NCI-H510A treated with DMSO at 0.1 percent for 48 hours (cell line): ENCODE data around the gene TEX55.
"Not testable (repeated sequence)": the region's sequence is repeated elsewhere in the genome, so short reads cannot be mapped to it uniquely, and the experiment has no call there.

ENCODE experiments used
- DNase-seq: peaks from one replicate; lab custom pipeline; 2025; lab: John Stamatoyannopoulos, UW

TEX55 gene

DNA sequence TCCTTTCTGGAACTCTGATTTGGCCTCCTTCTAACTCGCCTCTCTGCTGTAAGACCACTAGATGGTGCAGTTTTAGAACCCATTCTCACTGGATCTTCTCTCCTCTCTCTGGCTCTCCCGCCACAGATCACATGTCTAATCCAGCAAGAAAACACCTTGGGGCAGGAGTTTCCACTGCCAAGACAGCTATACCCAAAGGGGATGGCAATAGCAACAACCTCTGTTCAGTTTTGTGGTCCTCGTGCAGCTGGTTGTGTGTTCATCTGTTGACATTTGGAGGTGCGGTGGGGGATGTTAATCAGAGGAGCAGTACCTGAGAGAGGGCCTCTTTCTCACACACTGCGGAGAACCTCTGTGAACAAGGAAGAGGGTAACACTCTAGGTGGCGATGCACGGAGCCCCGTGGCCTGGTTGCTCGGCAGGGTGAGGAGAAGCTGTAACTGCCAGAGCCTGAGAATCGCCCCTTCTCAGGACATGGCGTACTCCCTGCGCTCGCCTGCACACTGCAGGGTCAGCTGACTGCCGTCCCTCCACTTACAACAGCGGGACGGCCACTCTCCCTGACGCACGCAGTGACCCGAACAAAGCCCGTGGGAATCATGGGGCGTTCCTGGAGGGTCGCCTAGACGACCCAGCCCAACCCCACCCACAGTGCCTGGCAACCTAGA is at the start of gene TEX55:
Gene TEX55, plus strand, starts transcription at position 666 of the 668 bp plus-strand sequence. CDS start 25 bp downstream, outside the sequence.
- no peak for DNase-seq

DNA sequence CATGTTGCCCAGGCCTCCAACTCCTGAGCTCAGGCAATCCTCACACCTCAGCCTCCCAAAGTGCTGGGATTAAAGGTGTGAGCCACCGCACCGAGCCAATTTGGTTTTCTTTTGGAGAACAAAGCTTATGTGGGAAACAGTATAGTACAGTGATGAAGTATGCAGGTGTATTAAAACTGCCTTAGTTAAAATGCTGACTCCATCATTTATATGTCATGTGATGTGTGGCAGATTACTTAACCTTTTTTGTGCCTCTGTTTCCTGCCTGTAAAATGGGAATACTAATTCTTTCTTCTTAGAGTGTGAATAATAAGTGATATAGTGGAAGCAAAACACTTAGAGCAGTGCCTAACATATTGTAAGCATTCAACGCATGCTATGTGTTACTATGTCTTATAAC is 48.0 kb upstream of the TEX55 start:
- DNase-seq, result no peak

DNA sequence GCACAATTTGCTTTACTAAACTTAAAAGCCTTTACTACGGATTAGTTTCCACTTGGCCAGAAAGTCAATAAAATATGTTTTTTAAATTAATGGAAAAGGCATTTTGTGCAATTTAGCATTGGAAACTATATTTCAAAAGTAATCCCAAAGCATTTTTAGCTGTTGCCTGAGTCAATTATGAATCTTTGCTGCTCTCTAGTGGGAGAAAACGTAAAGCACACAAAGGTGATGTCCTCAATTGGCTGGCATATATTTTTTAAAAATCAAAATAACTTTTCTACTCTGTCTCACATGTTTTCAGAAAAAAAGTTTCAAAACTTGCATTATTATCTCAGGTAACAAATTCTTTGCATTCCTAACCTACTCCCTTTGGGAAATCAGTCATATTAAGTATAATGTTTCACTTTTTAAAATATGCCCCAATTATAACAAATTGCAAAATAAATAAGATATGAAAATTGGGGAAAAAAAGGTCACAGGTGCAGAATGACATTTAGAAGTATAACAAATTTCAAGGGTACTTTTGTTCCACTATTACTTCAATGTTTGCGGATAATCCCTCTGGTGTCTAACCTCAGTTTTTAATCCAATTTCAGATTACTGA is 47.2 kb upstream of the TEX55 start:
- DNase-seq, result peak; percentile 19

DNA sequence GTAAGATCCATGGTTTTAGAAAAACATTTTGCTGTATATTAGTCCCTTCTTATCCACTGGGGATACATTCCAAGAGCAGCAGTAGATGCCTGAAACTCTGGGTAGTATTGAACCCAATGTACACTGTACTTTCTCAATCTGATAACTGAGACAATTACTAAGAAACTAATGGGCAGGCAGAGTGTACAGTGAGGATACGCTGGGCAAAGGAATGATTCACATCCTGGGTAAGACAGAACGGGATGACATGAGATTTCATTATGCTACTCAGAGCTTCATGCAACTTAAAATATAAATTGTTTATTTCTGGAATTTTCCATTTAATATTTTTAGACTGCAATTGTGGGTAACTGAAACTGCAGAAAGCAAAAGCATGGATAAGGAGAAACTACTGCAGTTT is 46.2 kb upstream of the TEX55 start:
- no peak for DNase-seq

DNA sequence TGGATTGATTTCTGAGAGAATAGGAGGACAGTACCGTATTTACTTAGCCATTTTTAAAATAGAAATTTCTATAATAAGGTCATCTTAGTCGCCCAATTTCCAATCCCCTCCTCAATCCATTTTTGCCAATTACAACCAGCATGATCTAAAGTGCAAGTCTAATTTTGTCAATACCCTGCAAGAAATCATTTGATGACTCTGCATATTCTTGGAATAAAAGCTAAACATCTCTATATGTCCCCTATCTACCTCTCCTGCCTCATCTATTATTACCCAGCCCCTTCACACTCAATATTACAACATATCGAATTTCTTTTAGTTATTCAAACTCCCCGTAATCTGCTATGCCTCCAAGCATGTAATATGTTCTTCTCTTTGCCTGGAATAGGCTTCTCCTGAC is 41.9 kb upstream of the TEX55 start:
- no peak for DNase-seq

DNA sequence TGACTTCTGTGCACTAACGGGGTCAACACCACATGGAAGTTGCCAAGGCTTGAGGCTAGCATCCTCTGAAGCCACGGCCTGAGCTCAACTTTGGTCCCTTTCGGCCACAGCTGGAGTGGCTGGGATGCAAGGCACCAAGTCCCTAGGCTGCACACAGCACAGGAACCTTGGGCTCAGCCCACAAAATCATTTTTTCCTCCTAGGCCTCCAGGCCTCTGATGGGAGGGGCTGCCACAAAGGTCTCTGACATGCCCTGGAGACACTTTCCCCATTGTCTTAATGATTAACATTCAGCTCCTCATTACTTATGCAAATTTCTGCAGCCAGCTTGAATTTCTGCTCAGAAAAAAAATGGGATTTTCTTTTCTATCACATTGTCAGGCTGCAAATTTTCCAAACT is 27.6 kb upstream of the TEX55 start:
- DNase-seq, result not testable (repeated sequence)

DNA sequence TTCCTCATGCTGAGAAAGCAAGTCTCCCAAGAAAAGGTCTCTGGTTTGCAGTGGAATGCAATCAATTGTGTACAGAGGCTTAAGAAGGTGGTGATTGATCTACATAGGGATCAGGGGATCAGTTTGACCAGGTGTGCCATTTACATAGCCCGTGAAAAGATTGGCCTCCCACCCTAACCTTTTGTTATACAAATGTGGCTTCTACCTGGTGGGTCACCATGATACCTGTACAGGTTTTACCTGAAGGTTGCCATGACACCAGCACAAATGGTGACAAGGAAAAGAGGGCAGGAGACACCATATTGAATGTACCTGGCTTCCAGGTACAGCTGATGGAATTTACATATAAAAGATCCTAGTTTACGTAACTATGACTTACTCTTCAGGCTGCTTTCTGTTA is 25.5 kb upstream of the TEX55 start:
- no peak for DNase-seq

DNA sequence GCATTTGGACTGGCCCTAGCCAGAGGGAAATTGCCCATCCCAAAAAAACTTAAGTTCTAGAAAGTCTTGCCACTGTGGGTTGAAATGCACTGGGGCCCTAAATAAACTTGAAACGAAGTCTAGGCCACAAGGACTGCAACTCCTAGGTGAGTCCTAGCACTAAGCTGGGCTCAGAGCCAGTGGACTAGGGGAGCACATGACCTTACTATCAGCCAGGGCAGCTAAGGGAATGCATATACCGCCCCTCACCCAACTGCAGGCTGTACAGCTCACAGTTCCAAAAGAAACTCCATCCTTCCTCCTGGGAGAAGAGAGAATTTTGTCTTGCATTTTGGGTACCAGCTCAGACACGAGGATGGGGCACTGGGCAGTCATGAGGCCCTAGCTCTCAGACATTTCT is 23.6 kb upstream of the TEX55 start:
- DNase-seq, result no peak

DNA sequence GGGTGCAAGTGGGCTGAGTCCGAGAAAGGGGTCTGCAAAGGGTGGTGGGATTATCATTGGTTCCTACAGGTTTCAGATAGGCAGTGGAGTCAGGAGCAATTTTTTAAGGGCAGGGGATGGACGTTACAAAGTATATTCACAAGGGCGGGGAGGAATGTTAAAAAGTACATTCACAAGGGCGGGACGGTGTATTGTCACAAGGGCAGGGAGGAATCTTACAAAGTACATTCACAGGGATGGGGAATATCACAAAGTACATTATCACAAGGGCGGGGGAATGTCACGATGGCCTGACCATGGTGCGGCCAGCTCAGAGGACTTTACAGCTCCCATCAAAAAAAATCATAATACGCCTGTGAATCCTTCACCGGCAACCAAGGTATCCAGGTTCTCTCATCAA is 20.6 kb upstream of the TEX55 start:
- DNase-seq, result no peak

DNA sequence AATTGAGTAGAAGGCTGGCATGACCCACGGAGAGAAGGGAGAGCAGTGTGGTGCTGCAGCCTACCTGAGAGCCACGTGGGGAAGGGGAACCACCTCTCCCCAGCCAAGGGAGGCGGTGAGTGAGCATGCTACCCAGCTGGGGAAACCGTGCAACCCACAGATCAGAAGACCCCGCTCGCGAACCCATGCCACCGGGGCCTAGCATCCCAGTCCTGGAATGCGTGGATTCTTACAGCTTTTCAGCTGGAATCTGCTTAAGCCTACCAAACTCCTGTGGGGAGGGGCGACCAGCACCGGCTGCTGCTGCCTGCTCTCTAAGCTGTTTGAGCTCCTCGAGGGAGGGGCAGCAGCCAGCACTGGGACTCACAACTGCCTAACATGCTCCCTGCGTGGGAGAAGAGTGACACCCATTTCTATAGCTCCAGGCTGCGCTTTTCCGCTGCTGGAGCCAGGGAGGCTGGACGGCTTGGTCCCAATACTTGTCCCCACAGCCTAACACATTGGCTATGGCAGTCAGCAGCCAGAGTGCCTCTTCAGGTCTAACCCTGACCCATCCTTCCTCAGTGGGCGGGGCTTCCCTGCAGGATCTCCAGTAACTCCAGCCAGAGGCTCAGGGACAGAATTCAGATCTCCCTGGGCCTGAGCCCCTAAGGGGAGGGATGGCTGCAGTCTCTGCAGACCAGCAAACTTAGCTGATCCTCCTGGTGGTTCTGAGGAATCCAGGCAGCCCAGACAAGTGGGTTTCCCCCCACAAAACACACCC is 20.0 kb upstream of the TEX55 start:
- no peak for DNase-seq

DNA sequence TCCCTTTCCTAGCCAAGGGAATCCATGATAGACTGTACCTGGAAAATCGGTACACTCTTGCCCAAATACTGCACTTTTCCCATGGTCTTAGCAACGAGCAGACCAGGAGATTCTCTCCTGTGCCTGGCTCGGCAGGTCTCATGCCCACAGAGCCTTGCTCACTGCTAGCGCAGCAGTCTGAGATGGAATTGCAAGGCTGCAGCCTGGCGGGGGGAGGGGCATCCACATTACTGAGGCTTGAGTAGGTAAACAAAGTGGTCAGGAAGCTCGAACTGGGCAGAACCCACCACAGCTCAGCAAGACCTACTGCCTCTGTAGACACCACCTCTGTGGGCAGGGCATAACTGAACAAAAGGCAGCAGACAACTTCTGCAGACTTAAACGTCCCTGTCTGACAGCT is 15.7 kb upstream of the TEX55 start:
- DNase-seq, result not testable (repeated sequence)

DNA sequence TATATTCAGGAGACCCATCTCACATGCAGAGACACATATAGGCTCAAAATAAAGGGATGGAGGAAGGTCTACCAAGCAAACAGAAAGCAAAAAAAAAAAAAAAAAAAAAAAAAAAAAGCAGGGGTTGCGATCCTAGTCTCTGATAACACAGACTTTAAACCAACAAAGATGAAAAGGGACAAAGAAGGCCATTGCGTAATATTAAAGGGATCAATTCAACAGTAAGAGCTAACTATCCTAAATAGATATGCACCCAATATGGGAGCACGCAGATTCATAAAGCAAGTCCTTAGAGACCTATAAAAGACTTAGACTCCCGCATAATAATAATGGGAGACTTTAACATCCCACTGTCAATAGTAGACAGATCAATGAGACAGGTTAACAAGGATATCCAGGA is 13.7 kb upstream of the TEX55 start:
- not testable (repeated sequence) for DNase-seq

DNA sequence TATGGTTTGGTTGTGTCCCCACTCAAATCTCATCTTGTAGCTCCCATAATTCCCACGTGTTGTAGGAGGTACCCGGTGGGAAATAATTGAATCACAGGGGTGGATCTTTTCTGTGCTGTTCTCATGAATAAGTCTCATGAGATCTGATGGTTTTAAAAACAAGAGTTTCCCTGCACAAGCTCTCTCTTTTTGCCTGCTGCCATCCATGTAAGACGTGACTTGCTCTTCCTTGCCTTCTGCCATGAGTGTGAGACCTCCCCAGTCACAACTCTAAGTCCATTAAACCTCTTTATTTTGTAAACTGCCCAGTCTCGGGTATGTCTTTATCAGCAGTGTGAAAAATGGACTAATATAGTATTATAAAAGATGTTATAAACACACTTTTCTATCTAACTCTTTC is 6.6 kb upstream of the TEX55 start:
- DNase-seq, result not testable (repeated sequence)

DNA sequence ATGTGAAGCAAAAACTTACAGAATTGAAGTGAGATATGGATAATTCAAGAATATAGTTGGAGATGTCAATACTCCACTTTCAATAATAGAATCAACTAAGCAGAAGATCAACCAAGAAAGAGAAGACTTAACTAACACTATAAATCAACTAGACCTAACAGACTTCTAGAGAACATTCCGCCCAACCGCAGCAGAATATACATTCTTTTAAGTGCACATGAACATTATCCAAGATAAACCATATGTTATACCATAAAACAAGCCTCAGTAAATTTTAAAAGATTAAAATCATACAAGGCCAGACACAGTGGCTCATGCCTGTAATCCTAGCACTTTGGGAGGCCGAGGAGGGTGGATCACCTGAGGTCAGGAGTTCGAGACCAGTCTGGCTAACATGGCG is 5.5 kb upstream of the TEX55 start:
- DNase-seq, result no peak

DNA sequence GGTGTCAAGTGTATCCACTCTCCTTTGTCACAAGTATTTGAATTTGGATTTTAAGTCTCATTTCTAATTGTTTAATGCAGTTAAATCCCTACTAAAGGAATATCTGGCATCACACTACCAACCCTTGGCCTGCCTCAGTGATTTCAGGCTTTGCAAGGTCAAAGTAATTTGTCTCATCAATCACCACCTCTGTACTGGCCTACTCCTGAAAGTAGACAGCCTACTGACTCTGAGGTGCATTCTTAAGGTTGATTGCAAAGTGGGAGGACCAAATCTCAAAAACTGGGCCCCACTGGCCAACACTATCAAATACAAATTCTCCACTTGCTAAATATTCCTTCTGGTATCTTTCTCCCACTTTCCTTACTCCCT is 851 bp upstream of the TEX55 start:
- DNase-seq, result no peak

DNA sequence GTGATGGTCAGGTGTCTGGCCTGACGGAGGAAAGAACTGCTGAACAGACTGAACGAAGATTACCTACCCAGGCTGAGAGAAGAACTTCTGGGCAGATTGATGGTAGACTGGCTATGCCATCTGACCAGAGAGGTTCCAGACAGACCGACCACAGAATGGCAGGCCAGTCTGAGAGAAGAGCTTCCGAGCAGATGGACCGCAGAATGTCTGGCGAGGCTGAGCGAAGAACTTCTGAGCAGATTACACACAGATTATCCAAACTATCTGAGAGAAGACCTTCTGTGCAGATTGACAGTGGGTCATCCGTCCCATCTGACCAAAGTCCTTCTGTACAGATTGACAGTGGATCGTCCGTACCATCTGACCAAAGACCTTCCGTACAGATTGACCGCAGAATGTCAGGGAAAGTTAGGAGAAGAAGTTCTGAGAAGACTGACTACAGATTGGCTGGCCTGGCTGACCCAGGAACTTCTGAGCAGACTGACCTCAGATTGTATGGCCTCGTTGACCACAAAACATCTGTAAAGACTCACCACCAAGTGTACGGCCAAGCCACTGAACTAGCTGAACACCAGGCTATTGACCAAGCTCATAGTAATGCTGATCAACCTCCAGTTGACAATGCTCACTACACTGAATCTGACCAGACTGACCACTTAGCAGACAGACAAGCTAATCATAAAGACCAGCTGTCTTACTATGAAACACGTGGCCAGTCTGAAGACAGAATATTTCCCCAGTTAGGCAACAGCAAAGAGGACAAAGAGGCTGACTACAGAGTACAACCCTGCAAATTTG is 812 bp downstream of the TEX55 start:
- DNase-seq, result no peak

DNA sequence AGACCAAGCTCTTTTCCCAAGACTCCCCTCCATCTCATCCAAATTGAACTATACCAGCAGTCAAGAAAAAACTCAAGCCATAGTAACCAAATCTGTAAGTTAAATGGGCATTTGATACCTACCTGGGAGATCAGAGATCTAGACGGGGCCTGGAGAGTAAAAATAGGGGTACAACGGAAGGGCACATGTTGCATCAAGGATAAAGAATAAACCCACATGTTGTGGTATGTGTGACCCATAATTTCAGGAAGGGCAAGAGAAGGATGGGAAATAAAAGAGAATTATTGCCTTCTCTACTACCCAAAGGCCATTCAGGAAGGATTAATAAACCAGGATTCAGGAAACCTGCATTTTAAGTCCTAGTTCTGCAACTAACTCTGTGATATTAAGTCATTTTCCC is 1.5 kb downstream of the TEX55 start:
- no peak for DNase-seq

DNA sequence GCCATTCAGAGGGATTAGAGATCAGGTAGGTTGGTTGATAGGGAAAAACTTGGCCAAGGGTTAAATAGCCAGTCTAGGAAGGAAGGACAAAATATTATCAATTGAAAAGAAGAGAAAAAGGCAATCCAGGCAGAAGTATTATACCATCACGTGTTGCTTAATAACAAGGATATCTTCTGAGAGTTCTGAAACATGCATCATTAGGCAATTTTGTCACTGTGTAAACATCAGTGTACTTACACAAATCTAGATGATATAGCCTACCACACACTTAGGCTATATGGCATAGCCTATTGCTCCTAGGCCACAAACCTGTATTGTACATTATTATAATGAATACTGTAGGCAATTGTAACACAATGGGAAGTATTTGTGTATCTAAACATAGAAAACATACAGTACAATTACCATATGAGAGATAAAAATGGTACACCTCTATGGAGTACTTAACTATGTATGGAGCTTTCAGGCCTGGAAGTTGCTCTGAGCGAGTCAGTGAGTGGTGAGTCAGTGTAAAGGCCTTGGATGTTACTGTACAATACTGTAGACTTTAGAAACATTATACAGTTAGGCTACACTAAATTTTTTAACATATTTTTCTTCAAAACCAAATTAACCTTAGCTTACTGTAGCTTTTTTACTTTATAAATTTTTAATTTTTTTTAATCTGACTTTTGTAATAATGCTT is 2.7 kb downstream of the TEX55 start:
- no peak for DNase-seq

DNA sequence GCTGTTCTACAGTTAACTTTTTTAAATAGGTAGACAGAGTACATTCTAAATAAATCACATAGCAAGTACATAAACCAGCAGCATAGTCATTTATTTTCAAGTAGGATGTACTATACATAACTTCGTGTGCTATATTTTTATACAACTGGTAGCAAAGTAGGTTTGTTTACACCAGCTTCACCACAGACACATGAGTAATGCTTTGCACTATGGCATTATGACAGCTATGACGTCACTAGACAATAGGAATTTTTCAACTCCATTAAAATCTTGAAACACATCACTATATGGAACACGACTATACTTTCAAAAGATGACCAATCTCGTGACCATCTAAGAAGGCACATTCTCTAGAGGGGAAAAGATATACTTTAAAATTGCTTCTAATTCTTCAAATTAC is 3.5 kb downstream of the TEX55 start:
- DNase-seq, result no peak

DNA sequence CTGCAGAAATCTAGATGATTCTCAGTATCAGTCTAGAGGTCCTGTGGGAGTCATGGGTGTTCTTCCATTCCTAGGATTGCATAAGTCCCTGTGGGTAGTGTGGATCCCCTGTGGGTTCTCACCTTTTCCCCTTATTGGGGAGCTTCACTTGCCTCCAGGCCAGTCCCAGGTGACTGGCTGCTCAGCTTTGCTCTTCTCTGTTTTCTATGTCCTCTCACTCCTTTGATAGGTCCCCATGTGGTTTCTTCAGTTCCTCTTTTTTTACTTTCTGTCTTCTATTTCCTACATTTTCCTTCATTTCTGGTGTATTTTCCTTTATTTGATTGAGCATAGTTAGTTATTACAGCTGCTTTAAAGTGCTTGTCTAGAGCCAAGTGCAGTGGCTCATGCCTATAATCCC is 10.9 kb downstream of the TEX55 start:
- DNase-seq, result no peak

DNA sequence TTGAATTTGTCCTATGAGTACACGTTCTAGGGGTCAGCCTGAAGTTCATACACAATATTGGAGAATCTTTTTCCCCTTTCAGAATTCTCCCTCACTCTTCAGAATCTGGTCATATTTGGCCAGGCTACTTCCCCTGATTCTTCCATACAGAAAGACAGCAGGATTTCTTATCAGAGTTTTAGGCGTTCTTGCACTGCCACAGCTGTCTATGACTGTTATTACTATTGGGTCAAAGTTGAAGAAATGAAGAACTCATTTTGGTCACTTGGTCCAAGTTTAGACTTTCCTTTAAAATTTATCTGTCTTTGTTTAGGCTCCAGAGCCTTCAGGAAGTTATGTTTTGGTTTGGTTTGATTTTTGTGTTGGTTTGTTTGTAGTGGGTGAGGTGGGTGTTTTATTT is 12.0 kb downstream of the TEX55 start:
- DNase-seq, result no peak

DNA sequence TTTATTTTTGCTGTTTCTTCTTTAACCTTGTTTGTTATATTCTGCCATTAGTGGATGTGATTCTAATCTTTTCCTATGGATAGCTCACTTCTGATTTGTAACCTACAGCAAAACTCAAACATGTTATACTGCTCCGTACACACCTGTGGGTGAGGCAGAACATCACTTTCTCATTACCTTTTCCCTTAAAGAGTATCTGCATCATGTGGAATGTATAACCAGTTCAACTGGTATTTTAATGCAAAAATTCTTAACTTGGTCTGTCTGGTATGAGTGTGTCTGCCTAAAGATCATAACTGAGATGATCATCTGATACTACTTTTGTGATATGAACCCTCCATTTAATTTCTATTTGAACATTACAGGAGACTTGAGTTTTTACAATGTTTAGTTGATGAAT is 14.4 kb downstream of the TEX55 start:
- DNase-seq, result no peak
